Thyroid gland (tissue), 4 donors: ENCODE results near the gene ERBB2. TPM values are rescaled to one million over a fixed set of nuclear protein-coding genes. Genes with fewer than 3 reads are reported as not detected.

Experiments
- DNase-seq, 2 donors: peaks; one replicate each; pipeline ENCODE4 v3.0.0-alpha.2; 2019
- H3K27ac ChIP-seq, 3 donors: fragments of 200-600 bp; sonication (generic); 1 replicate in 2 of 3; 2 replicates in 1 of 3; pipeline ENCODE4 v1.5.1; 2016 to 2019; ENCODE audit warnings: mild to moderate bottlenecking in 1 of 3, moderate library complexity in 1 of 3
- H3K27me3 ChIP-seq: fragments of 200-600 bp; sonication (generic); one replicate; pipeline ENCODE4 v1.5.1; 2019
- H3K36me3 ChIP-seq, 2 donors: fragments of 200-600 bp; sonication (generic); one replicate each; pipeline ENCODE4 v1.5.1; 2016 to 2019
- H3K4me1 ChIP-seq, 2 donors: fragments of 200-600 bp; sonication (generic); one replicate each; pipeline ENCODE4 v1.5.1; 2017 to 2019
- H3K4me3 ChIP-seq, 3 donors: fragments of 200-600 bp; sonication (generic); replicated peaks in 1 of 3; 1 replicate in 2 of 3; 2 replicates in 1 of 3; pipeline ENCODE4 v1.5.1; 2016; ENCODE audit warnings: mild to moderate bottlenecking in 1 of 3
- H3K9me3 ChIP-seq: fragments of 200-600 bp; sonication (generic); one replicate; pipeline ENCODE4 v1.5.1; 2017
- POLR2A ChIP-seq, 2 donors: fragments of 450-650 bp; IDR thresholded peaks; one replicate each; pipeline ENCODE4 v1.6.1; 2017; ENCODE audit warnings: antibody characterized with exemption in 2 of 2, mild to moderate bottlenecking in 2 of 2, moderate library complexity in 1 of 2
- WGBS, 2 donors: methylation state at CpG; one replicate each; pipeline ENCODE4 v1.1.5; 2017; 5-methylcytosine and 5-hydroxymethylcytosine counted together
- intact Hi-C: fragments of 100-400 bp; cut with DNase I; formaldehyde crosslinking; loops from one replicate; pipeline ENCODE4 v1.15.1; 2023
- microRNA-seq: library from miRNA; unstranded; fragments of <30 nt; microRNA quantifications from one replicate; pipeline ENCODE4, GENCODE V29; 2016
- small RNA-seq: library from RNA; depleted of rRNA; stranded (forward); fragments of <200 nt; gene quantifications from one replicate; pipeline ENCODE3, GENCODE V24; 2016
- total RNA-seq, 4 donors: library from RNA; depleted of rRNA; stranded (reverse); fragments of >200 nt; gene quantifications; one replicate each; pipeline ENCODE4 v1.2.3, GENCODE V29; 2016
- TF ChIP-seq, protein P1 (sequence below), 6 experiments: fragments of 200-600 bp in 3 of 6; fragments of 450-650 bp in 3 of 6; sonication (generic) in 3 of 6; IDR thresholded peaks; one replicate each; pipeline ENCODE4 v1.5.1; 2016 to 2019; ENCODE audit warnings: antibody characterized with exemption in 6 of 6, mild to moderate bottlenecking in 2 of 6, inconsistent platforms in 1 of 6, moderate library complexity in 1 of 6

The ERBB2 gene
- total RNA-seq, 4 donors from 2014 or later: 74.3 to 170 (median 139) TPM

DNA sequence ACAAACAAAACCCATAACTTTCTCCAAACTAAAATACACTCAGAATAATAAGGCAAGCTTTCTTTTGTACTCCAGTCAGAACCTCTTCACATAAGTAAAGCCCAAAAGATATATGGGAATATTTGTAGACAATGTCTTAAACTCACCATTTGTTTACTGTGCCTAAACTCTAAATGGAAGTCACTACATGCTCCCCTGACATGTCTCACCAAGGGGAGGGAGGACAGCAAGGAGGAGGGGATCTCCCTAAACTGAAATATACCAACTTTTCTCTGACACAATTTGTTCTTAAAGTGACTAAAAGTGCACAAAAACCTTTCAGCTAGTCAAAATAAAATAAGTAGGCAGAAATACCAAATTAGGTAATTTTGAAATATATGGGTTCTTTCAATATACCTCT lies 76.4 kb downstream of the ERBB2 start:
- Histone ChIP-seq H3K4me1 (no peaks in the 10 kb centered on the region), H3K4me3 (no peak overlapping the region), H3K27ac (no peak overlapping the region), H3K36me3 (no peaks in the 10 kb centered on the region), H3K27me3 (no peaks in the 10 kb centered on the region), H3K9me3 (no peaks in the 10 kb centered on the region)
- TF ChIP-seq, protein P1, sequence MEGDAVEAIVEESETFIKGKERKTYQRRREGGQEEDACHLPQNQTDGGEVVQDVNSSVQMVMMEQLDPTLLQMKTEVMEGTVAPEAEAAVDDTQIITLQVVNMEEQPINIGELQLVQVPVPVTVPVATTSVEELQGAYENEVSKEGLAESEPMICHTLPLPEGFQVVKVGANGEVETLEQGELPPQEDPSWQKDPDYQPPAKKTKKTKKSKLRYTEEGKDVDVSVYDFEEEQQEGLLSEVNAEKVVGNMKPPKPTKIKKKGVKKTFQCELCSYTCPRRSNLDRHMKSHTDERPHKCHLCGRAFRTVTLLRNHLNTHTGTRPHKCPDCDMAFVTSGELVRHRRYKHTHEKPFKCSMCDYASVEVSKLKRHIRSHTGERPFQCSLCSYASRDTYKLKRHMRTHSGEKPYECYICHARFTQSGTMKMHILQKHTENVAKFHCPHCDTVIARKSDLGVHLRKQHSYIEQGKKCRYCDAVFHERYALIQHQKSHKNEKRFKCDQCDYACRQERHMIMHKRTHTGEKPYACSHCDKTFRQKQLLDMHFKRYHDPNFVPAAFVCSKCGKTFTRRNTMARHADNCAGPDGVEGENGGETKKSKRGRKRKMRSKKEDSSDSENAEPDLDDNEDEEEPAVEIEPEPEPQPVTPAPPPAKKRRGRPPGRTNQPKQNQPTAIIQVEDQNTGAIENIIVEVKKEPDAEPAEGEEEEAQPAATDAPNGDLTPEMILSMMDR (IDR thresholded peaks at IDR 0.05): no peak
- no peak for TF ChIP-seq POLR2A (IDR thresholded peaks at IDR 0.05)
- no peak for DNase-seq
- intact Hi-C loops: no loop called here

DNA sequence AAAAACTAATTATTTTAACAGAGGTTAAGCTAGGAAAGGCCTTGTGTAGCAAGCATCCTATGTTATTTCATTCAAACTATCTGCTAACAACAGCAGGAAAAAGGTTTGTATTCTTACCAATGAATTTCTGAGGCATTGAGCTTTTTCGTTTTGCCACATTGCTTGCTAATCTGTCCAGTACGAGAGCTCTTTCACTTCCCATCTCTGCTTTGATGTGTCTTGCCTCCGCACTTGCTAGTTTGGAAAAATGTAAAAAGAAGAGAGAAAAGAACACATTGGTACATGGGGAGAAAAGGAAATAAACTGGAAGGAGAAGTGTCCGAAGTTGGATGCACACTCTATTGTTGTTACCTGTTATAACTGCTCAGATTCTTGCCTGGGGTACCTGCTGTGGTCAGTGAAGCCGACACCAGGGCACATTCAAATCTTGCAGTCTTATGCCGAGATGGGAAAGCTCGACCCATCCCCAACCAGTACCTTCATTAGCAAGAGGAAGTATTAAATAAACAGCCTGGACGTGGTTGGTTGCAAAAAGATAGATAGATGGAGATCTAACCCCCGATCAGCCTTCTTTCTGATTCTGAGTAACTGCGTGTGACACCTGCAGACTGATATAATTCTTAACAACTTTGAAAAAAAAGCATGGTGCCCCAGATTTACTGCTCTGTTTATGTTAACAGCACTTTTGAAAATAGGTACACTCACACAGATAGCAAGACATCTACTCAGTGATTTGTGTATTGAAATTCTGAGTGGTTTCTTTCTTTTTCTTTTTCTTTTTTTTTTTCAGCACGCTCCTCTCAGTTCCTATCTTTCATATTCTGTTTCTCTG lies 77.9 kb downstream of the ERBB2 start:
- no peak overlapping the region for H3K4me3 ChIP-seq
- H3K27ac ChIP-seq: no peak overlapping the region
- intact Hi-C loops: no loop called here

More for the DNA sequence above, 77.9 kb downstream of the ERBB2 start:
- no peak for DNase-seq
- Histone ChIP-seq H3K4me1 (peaks cover 0 to 11% of the 10 kb centered on the region in 2 donors), H3K27me3 (no peaks in the 10 kb centered on the region), H3K36me3 (no peaks in the 10 kb centered on the region), H3K9me3 (no peaks in the 10 kb centered on the region)
- TF ChIP-seq, protein P1 (IDR thresholded peaks at IDR 0.05): no peak
- no peak for TF ChIP-seq POLR2A (IDR thresholded peaks at IDR 0.05)
- 56 to 67% methylated on average over 11 of the region's 11 CpGs for WGBS, 2 donors

Small RNA genes within 50 kb of the gene (microRNA-seq; reads per million reads assigned to microRNA genes)
- gene MIR4728: 2.6 reads per million

Small RNA genes within 50 kb of the gene (small RNA-seq; reads per million reads assigned to genes)
- gene MIR4728: 0.28 reads per million

Other genes starting within 250 kb of the ERBB2 start
- 10 to 100 TPM; 22.4 to 29.6 (median 25.0) TPM for gene MED1, start 248.8 kb upstream of the ERBB2 start, total RNA-seq
- 10 to 100 TPM; 46.1 to 71.6 (median 50.6) TPM for gene CDK12, start 238.6 kb upstream of the ERBB2 start, total RNA-seq
- not detected for gene NEUROD2, start 92.1 kb upstream of the ERBB2 start, total RNA-seq
- 1 to 10 TPM in 1 of 4 donors, not detected in 3; 1.2 TPM for gene PPP1R1B, start 73.1 kb upstream of the ERBB2 start, total RNA-seq
- gene STARD3, start 62.9 kb upstream of the ERBB2 start, total RNA-seq: 10 to 100 TPM; 44.5 to 73.6 (median 53.0) TPM
- 1 to 10 TPM in 3 of 4 donors, under 1 TPM in 1; 0.63 to 2.1 (median 1.5) TPM for gene TCAP, start 34.7 kb upstream of the ERBB2 start, total RNA-seq
- gene PNMT, start 31.6 kb upstream of the ERBB2 start, total RNA-seq: 1 to 10 TPM in 3 of 4 donors, not detected in 1; 1.1 to 3.3 (median 1.2) TPM
- 10 to 100 TPM; 55.6 to 88.1 (median 72.7) TPM for gene PGAP3, start 12.0 kb upstream of the ERBB2 start, total RNA-seq
- 100 to 1,000 TPM in 1 of 4 donors, 10 to 100 TPM in 3; 39.8 to 134 (median 70.3) TPM for gene MIEN1, start 30.5 kb downstream of the ERBB2 start, total RNA-seq
- gene GRB7, start 37.9 kb downstream of the ERBB2 start, total RNA-seq: 10 to 100 TPM in 1 of 4 donors, 1 to 10 TPM in 3; 7.1 to 14.0 (median 8.7) TPM
- 1 to 10 TPM; 1.8 to 2.8 (median 2.6) TPM for gene IKZF3, start 164.2 kb downstream of the ERBB2 start, total RNA-seq
- under 1 TPM in 1 of 4 donors, not detected in 3; 0.40 TPM for gene ZPBP2, start 168.1 kb downstream of the ERBB2 start, total RNA-seq
- gene GSDMB, start 218.6 kb downstream of the ERBB2 start, total RNA-seq: 10 to 100 TPM in 1 of 4 donors, 1 to 10 TPM in 3; 7.7 to 13.2 (median 8.3) TPM
- gene ORMDL3, start 227.5 kb downstream of the ERBB2 start, total RNA-seq: 100 to 1,000 TPM in 2 of 4 donors, 10 to 100 TPM in 2; 81.4 to 125 (median 99.0) TPM
- not detected for gene LRRC3C, start 227.7 kb downstream of the ERBB2 start, total RNA-seq